ENCODE results near the gene MYH6. TPM values are rescaled to one million over a fixed set of nuclear protein-coding genes. Genes with fewer than 3 reads are reported as not detected.

Gene MYH6
- total and polyA plus RNA-seq, 2 donors (not counting 1 experiment from before 2014, with no cell fraction given): not detected

- Histone ChIP-seq H3K27me3 (replicated peaks in 1 of 4; ENCODE audit: control extremely low read depth in 1 of 4, control insufficient read depth in 3 of 4, insufficient read depth in 4 of 4, low read length in 3 of 4) (peaks cover 0 to 4% (median 1%) of the 10 kb centered on the region in 4 experiments), H3K79me2 (ENCODE audit: control insufficient read depth, insufficient read depth, low read length) (no peaks in the 10 kb centered on the region), H3K4me2 (replicated peaks; ENCODE audit: low read depth, low read length, poor library complexity, severe bottlenecking) (no peak overlapping the region), H3K9ac (ENCODE audit: low read length) (no peak overlapping the region), H2AFZ (ENCODE audit: insufficient read depth, low read depth, low read length, poor library complexity, severe bottlenecking) (no peak overlapping the region), H3K4me3 (ENCODE audit: control extremely low read depth in 1 of 5, extremely low read depth in 1 of 5, insufficient read depth in 1 of 5, low read depth in 2 of 5, low read length in 4 of 5) (no peak overlapping the region), H3K27ac (ENCODE audit: low read length in 2 of 2) (no peak overlapping the region), H3K36me3 (replicated peaks in 1 of 2; ENCODE audit: control extremely low read depth in 1 of 2, control insufficient read depth in 1 of 2, extremely low read depth in 1 of 2, insufficient read depth in 2 of 2, low read length in 1 of 2) (no peaks in the 10 kb centered on the region), H3K9me3 (ENCODE audit: control extremely low read depth in 1 of 3, control insufficient read depth in 2 of 3, insufficient read depth in 1 of 3, low read length in 2 of 3) (no peaks in the 10 kb centered on the region), H4K20me1 (ENCODE audit: control insufficient read depth, insufficient read depth, low read length, poor library complexity, severe bottlenecking) (no peaks in the 10 kb centered on the region), H3K4me1 (ENCODE audit: control insufficient read depth in 2 of 2, insufficient read depth in 2 of 2, low read length in 2 of 2) (no peaks in the 10 kb centered on the region)
- ChIA-PET POLR2A (no interaction called here), CTCF (interaction anchor here (0.9 kb wide), 1 partner anchor 64 kb away, joined by 3 read pairs; no protein-coding TSS in a partner anchor)
- TF ChIP-seq, protein P1, sequence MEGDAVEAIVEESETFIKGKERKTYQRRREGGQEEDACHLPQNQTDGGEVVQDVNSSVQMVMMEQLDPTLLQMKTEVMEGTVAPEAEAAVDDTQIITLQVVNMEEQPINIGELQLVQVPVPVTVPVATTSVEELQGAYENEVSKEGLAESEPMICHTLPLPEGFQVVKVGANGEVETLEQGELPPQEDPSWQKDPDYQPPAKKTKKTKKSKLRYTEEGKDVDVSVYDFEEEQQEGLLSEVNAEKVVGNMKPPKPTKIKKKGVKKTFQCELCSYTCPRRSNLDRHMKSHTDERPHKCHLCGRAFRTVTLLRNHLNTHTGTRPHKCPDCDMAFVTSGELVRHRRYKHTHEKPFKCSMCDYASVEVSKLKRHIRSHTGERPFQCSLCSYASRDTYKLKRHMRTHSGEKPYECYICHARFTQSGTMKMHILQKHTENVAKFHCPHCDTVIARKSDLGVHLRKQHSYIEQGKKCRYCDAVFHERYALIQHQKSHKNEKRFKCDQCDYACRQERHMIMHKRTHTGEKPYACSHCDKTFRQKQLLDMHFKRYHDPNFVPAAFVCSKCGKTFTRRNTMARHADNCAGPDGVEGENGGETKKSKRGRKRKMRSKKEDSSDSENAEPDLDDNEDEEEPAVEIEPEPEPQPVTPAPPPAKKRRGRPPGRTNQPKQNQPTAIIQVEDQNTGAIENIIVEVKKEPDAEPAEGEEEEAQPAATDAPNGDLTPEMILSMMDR (IDR thresholded peaks at IDR 0.05): no peak
- TF ChIP-seq EZH2 (IDR thresholded peaks at IDR 0.05; ENCODE audit: borderline replicate concordance, insufficient read depth, low read depth, low read length, poor library complexity, severe bottlenecking): no peak
- Mint-ChIP-seq H3K4me1 (no peaks in the 10 kb centered on the region), H3K4me3 (no peak overlapping the region), H3K9me3 (ENCODE audit: insufficient read depth) (no peaks in the 10 kb centered on the region), H3K27me3 (peaks cover 32% of the 10 kb centered on the region), H3K27ac (no peak overlapping the region)
- no peak for DNase-seq
- no peak for ATAC-seq (ENCODE audit: low read depth)
- WGBS (ENCODE audit: insufficient coverage): 71% methylated on average over 4 of the region's 6 CpGs
- intact Hi-C loops (cut with micrococcal nuclease): no loop called here
These were observed 35.8 kb upstream of the MYH6 start for GRCh38 chr14:23443881-23444280.

DNA sequence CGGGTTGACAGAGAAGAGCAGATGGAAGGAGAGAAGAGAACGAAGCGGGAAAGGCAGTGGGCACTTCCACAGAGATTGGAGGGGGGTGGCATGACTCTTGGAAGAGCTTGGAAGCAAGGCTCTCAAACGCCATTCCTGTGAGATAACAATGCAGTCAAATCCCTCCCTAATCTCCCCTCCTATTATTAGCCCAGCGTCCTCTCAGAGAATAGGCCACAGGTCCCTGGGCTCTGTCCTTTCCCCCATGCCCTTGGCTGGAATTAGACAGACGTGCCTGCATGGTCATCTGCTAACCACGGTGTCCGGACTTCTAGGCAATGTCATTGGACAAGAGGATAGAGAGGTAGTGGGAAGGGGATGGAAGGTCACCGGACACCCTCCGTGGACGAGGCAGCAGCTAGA, 35.3 kb upstream of the MYH6 start:
- Histone ChIP-seq H3K4me2 (replicated peaks; ENCODE audit: low read depth, low read length, poor library complexity, severe bottlenecking) (no peak overlapping the region), H4K20me1 (ENCODE audit: control insufficient read depth, insufficient read depth, low read length, poor library complexity, severe bottlenecking) (no peaks in the 10 kb centered on the region), H3K4me3 (ENCODE audit: control extremely low read depth in 1 of 5, extremely low read depth in 1 of 5, insufficient read depth in 1 of 5, low read depth in 2 of 5, low read length in 4 of 5) (no peak overlapping the region), H3K36me3 (replicated peaks in 1 of 2; ENCODE audit: control extremely low read depth in 1 of 2, control insufficient read depth in 1 of 2, extremely low read depth in 1 of 2, insufficient read depth in 2 of 2, low read length in 1 of 2) (no peaks in the 10 kb centered on the region), H3K27ac (ENCODE audit: low read length in 2 of 2) (no peak overlapping the region), H3K27me3 (replicated peaks in 1 of 4; ENCODE audit: control extremely low read depth in 1 of 4, control insufficient read depth in 3 of 4, insufficient read depth in 4 of 4, low read length in 3 of 4) (peaks cover 0 to 4% (median 1%) of the 10 kb centered on the region in 4 experiments), H3K9me3 (ENCODE audit: control extremely low read depth in 1 of 3, control insufficient read depth in 2 of 3, insufficient read depth in 1 of 3, low read length in 2 of 3) (no peaks in the 10 kb centered on the region), H3K79me2 (ENCODE audit: control insufficient read depth, insufficient read depth, low read length) (no peaks in the 10 kb centered on the region), H2AFZ (ENCODE audit: insufficient read depth, low read depth, low read length, poor library complexity, severe bottlenecking) (no peak overlapping the region), H3K4me1 (ENCODE audit: control insufficient read depth in 2 of 2, insufficient read depth in 2 of 2, low read length in 2 of 2) (no peaks in the 10 kb centered on the region), H3K9ac (ENCODE audit: low read length) (no peak overlapping the region)
- no peak overlapping the region for H3K4me3 Mint-ChIP-seq
- intact Hi-C loops (cut with micrococcal nuclease): no loop called here
- DNase-seq: no peak
- H3K27ac Mint-ChIP-seq: no peak overlapping the region
- POLR2A ChIA-PET: no interaction called here
- peaks cover 32% of the 10 kb centered on the region for H3K27me3 Mint-ChIP-seq
- CTCF ChIA-PET: interaction anchor here (0.9 kb wide), 1 partner anchor 64 kb away, joined by 3 read pairs; no protein-coding TSS in a partner anchor
- no peak for ATAC-seq (ENCODE audit: low read depth)
- H3K4me1 Mint-ChIP-seq: no peaks in the 10 kb centered on the region
- WGBS (ENCODE audit: insufficient coverage): 83% methylated on average over 5 of the region's 11 CpGs
- TF ChIP-seq, protein P1 (IDR thresholded peaks at IDR 0.05): no peak
- no peak for TF ChIP-seq EZH2 (IDR thresholded peaks at IDR 0.05; ENCODE audit: borderline replicate concordance, insufficient read depth, low read depth, low read length, poor library complexity, severe bottlenecking)
- H3K9me3 Mint-ChIP-seq (ENCODE audit: insufficient read depth): no peaks in the 10 kb centered on the region
